ENCODE data around the gene RAB4A.

Gene RAB4A

DNA sequence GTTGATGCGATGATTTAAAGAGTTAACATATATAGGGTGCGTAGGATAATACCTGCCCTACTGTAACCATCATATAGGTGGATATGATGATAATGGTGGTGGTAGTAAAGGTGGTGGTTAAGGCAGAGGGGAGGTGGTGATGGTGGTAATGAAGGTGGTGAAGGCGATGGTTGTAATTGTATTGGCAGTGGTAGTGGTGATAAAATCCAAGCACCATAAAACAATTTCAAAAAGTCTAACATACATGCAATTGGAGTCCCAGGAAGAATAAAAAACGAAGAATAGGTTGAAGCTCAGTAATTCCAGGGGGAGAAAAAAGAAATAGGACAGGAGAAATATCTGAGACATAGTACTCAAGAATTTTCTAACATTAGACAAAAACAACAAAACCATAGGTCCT is 27.3 kb upstream of the RAB4A start:
- Histone ChIP-seq H3K27me3 (ENCODE audit: insufficient read depth, poor library complexity, severe bottlenecking) (no peaks in the 10 kb centered on the region), H3K27ac (replicated peaks) (no peak overlapping the region), H3K4me3 (replicated peaks; ENCODE audit: insufficient read depth, low read length) (no peak overlapping the region)
- TF ChIP-seq SPI1 (IDR thresholded peaks at IDR 0.05; ENCODE audit: borderline replicate concordance, low read depth): no peak
- TF ChIP-seq, protein P1, sequence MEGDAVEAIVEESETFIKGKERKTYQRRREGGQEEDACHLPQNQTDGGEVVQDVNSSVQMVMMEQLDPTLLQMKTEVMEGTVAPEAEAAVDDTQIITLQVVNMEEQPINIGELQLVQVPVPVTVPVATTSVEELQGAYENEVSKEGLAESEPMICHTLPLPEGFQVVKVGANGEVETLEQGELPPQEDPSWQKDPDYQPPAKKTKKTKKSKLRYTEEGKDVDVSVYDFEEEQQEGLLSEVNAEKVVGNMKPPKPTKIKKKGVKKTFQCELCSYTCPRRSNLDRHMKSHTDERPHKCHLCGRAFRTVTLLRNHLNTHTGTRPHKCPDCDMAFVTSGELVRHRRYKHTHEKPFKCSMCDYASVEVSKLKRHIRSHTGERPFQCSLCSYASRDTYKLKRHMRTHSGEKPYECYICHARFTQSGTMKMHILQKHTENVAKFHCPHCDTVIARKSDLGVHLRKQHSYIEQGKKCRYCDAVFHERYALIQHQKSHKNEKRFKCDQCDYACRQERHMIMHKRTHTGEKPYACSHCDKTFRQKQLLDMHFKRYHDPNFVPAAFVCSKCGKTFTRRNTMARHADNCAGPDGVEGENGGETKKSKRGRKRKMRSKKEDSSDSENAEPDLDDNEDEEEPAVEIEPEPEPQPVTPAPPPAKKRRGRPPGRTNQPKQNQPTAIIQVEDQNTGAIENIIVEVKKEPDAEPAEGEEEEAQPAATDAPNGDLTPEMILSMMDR (IDR thresholded peaks at IDR 0.05; ENCODE audit: insufficient read depth, low read length): no peak
- no peak for TF ChIP-seq POLR2AphosphoS5 (IDR thresholded peaks at IDR 0.05; ENCODE audit: low read depth)
- TF ChIP-seq, protein P2, sequence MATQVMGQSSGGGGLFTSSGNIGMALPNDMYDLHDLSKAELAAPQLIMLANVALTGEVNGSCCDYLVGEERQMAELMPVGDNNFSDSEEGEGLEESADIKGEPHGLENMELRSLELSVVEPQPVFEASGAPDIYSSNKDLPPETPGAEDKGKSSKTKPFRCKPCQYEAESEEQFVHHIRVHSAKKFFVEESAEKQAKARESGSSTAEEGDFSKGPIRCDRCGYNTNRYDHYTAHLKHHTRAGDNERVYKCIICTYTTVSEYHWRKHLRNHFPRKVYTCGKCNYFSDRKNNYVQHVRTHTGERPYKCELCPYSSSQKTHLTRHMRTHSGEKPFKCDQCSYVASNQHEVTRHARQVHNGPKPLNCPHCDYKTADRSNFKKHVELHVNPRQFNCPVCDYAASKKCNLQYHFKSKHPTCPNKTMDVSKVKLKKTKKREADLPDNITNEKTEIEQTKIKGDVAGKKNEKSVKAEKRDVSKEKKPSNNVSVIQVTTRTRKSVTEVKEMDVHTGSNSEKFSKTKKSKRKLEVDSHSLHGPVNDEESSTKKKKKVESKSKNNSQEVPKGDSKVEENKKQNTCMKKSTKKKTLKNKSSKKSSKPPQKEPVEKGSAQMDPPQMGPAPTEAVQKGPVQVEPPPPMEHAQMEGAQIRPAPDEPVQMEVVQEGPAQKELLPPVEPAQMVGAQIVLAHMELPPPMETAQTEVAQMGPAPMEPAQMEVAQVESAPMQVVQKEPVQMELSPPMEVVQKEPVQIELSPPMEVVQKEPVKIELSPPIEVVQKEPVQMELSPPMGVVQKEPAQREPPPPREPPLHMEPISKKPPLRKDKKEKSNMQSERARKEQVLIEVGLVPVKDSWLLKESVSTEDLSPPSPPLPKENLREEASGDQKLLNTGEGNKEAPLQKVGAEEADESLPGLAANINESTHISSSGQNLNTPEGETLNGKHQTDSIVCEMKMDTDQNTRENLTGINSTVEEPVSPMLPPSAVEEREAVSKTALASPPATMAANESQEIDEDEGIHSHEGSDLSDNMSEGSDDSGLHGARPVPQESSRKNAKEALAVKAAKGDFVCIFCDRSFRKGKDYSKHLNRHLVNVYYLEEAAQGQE (IDR thresholded peaks at IDR 0.05; ENCODE audit: insufficient replicate concordance, low read depth): no peak
- TF ChIP-seq GABPA (IDR thresholded peaks at IDR 0.05; ENCODE audit: low read depth): no peak
- no peak for DNase-seq (ENCODE audit: low read depth in 1 of 2, low spot score in 1 of 2)

DNA sequence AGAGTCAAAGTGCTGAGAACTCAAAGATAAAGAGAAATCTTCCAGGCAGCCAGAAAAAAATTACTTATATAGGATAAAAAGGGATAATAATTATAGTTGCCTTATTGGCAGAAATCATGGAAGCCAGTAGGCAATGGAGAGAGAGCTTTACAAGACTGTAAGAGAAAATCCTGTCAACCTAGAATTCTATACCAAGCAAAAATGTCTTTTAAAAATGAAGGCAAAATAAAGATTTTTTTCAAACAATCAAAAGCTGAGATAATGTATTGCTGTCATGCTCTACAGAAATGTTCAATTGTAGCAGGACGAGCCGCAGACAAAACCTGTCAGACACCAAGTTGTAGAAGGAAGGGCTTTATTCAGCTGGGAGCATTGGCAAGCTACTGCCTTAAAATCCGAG is 26.8 kb upstream of the RAB4A start:
- Histone ChIP-seq H3K27me3 (ENCODE audit: insufficient read depth, poor library complexity, severe bottlenecking) (no peaks in the 10 kb centered on the region), H3K27ac (replicated peaks) (no peak overlapping the region), H3K4me3 (replicated peaks; ENCODE audit: insufficient read depth, low read length) (no peak overlapping the region)
- no peak for TF ChIP-seq POLR2AphosphoS5 (IDR thresholded peaks at IDR 0.05; ENCODE audit: low read depth)
- no peak for TF ChIP-seq SPI1 (IDR thresholded peaks at IDR 0.05; ENCODE audit: borderline replicate concordance, low read depth)
- TF ChIP-seq, protein P2 (IDR thresholded peaks at IDR 0.05; ENCODE audit: insufficient replicate concordance, low read depth): no peak
- TF ChIP-seq, protein P1 (IDR thresholded peaks at IDR 0.05; ENCODE audit: insufficient read depth, low read length): no peak
- no peak for TF ChIP-seq GABPA (IDR thresholded peaks at IDR 0.05; ENCODE audit: low read depth)
- DNase-seq (ENCODE audit: low read depth in 1 of 2, low spot score in 1 of 2): no peak

DNA sequence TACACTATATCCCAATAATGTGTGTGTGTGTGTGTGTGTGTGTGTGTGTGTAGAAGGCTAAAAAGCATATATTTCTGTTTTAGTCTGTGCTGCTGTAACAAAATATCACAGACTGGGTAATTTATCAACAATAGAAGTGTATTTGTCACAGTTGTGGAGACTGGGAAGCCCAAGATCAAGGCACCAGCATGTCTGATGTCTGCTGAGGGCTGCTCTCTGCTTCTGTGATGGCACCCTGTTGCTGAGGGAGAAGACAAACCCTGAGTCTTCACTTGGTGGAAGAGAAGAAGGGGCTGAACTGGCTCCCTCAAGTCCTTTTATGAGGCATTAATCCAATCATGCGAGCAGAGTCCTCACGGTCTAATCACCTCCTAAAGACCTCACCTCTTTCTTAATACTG is 23.0 kb upstream of the RAB4A start:
- Histone ChIP-seq H3K4me3 (replicated peaks; ENCODE audit: insufficient read depth, low read length) (no peak overlapping the region), H3K27ac (replicated peaks) (peak overlapping the region; percentile 91), H3K27me3 (ENCODE audit: insufficient read depth, poor library complexity, severe bottlenecking) (no peaks in the 10 kb centered on the region)
- DNase-seq (ENCODE audit: low read depth in 1 of 2, low spot score in 1 of 2): no peak
- TF ChIP-seq, protein P2 (IDR thresholded peaks at IDR 0.05; ENCODE audit: insufficient replicate concordance, low read depth): no peak
- TF ChIP-seq SPI1 (IDR thresholded peaks at IDR 0.05; ENCODE audit: borderline replicate concordance, low read depth) (no peak), GABPA (IDR thresholded peaks at IDR 0.05; ENCODE audit: low read depth) (no peak), POLR2AphosphoS5 (IDR thresholded peaks at IDR 0.05; ENCODE audit: low read depth) (no peak)
- TF ChIP-seq, protein P1 (IDR thresholded peaks at IDR 0.05; ENCODE audit: insufficient read depth, low read length): no peak
